ENCODE data around the gene C11orf16.

DNA sequence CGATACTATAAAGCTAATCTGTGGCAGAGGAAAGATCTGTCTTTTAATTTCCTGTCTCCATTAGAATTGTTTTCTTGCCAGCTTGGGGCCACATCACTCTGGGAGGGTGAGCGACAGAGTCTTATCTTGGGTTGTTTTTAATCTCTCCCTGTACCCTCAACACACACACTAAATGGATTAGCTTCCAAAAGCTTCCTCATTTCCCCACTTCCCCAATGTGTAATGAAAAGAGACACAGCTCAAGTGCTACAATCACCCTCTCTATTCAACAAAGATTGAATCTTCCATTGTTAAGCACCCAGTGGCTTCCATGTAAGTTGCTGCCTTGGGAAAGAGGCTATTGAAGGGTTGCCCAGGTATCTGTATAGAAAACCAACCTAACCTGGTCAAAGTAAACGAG lies 16.1 kb upstream of the C11orf16 start:
- no peak for TF ChIP-seq MXI1 (IDR thresholded peaks at IDR 0.05; ENCODE audit: borderline replicate concordance, low read depth, low read length)
- no peak for TF ChIP-seq SMC3 (IDR thresholded peaks at IDR 0.05; ENCODE audit: low read depth, low read length)
- TF ChIP-seq, protein P1, sequence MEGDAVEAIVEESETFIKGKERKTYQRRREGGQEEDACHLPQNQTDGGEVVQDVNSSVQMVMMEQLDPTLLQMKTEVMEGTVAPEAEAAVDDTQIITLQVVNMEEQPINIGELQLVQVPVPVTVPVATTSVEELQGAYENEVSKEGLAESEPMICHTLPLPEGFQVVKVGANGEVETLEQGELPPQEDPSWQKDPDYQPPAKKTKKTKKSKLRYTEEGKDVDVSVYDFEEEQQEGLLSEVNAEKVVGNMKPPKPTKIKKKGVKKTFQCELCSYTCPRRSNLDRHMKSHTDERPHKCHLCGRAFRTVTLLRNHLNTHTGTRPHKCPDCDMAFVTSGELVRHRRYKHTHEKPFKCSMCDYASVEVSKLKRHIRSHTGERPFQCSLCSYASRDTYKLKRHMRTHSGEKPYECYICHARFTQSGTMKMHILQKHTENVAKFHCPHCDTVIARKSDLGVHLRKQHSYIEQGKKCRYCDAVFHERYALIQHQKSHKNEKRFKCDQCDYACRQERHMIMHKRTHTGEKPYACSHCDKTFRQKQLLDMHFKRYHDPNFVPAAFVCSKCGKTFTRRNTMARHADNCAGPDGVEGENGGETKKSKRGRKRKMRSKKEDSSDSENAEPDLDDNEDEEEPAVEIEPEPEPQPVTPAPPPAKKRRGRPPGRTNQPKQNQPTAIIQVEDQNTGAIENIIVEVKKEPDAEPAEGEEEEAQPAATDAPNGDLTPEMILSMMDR (conservative IDR thresholded peaks at IDR 0.05; ENCODE audit: low read depth, low read length): no peak
- TF ChIP-seq CEBPB (IDR thresholded peaks at IDR 0.05; ENCODE audit: low read depth, low read length): no peak
- no peak for TF ChIP-seq CHD1 (IDR thresholded peaks at IDR 0.05; ENCODE audit: low read depth, low read length)
- no peak for TF ChIP-seq POLR2A (IDR thresholded peaks at IDR 0.05; ENCODE audit: low read depth, low read length)
- no peak for TF ChIP-seq MAZ (IDR thresholded peaks at IDR 0.05; ENCODE audit: borderline replicate concordance, low read depth, low read length)
- no peak for TF ChIP-seq MAFK (IDR thresholded peaks at IDR 0.05; ENCODE audit: low read depth, low read length)
- no peak for TF ChIP-seq FOS (IDR thresholded peaks at IDR 0.05; ENCODE audit: low read depth, low read length)
- no peak for TF ChIP-seq RCOR1 (IDR thresholded peaks at IDR 0.05; ENCODE audit: insufficient replicate concordance, low read length)
- TF ChIP-seq RFX5 (IDR thresholded peaks at IDR 0.05; ENCODE audit: low read depth, low read length): no peak
- TF ChIP-seq BHLHE40 (IDR thresholded peaks at IDR 0.05; ENCODE audit: low read depth, low read length): no peak
- TF ChIP-seq, protein P2, sequence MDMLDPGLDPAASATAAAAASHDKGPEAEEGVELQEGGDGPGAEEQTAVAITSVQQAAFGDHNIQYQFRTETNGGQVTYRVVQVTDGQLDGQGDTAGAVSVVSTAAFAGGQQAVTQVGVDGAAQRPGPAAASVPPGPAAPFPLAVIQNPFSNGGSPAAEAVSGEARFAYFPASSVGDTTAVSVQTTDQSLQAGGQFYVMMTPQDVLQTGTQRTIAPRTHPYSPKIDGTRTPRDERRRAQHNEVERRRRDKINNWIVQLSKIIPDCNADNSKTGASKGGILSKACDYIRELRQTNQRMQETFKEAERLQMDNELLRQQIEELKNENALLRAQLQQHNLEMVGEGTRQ (IDR thresholded peaks at IDR 0.05; ENCODE audit: low read depth, low read length): no peak
- no peak for TF ChIP-seq RAD21 (IDR thresholded peaks at IDR 0.05; ENCODE audit: low read length)

All from IMR-90 (cell line).